Measurements from ENCODE around the gene KRTAP4-3. TPM values are rescaled to one million over a fixed set of nuclear protein-coding genes. Genes with fewer than 3 reads are reported as not detected.

KRTAP4-3 gene
- total RNA-seq, 1 experiment from 2014 or later, result not detected

GRCh38 chr17:41145261-41145660, 22.8 kb downstream of the KRTAP4-3 start:
- TF ChIP-seq, protein P1, sequence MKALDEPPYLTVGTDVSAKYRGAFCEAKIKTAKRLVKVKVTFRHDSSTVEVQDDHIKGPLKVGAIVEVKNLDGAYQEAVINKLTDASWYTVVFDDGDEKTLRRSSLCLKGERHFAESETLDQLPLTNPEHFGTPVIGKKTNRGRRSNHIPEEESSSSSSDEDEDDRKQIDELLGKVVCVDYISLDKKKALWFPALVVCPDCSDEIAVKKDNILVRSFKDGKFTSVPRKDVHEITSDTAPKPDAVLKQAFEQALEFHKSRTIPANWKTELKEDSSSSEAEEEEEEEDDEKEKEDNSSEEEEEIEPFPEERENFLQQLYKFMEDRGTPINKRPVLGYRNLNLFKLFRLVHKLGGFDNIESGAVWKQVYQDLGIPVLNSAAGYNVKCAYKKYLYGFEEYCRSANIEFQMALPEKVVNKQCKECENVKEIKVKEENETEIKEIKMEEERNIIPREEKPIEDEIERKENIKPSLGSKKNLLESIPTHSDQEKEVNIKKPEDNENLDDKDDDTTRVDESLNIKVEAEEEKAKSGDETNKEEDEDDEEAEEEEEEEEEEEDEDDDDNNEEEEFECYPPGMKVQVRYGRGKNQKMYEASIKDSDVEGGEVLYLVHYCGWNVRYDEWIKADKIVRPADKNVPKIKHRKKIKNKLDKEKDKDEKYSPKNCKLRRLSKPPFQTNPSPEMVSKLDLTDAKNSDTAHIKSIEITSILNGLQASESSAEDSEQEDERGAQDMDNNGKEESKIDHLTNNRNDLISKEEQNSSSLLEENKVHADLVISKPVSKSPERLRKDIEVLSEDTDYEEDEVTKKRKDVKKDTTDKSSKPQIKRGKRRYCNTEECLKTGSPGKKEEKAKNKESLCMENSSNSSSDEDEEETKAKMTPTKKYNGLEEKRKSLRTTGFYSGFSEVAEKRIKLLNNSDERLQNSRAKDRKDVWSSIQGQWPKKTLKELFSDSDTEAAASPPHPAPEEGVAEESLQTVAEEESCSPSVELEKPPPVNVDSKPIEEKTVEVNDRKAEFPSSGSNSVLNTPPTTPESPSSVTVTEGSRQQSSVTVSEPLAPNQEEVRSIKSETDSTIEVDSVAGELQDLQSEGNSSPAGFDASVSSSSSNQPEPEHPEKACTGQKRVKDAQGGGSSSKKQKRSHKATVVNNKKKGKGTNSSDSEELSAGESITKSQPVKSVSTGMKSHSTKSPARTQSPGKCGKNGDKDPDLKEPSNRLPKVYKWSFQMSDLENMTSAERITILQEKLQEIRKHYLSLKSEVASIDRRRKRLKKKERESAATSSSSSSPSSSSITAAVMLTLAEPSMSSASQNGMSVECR (CRISPR knock-in tag; IDR thresholded peaks at IDR 0.05; ENCODE audit: borderline replicate concordance), result no peak
- TF ChIP-seq, protein P2, sequence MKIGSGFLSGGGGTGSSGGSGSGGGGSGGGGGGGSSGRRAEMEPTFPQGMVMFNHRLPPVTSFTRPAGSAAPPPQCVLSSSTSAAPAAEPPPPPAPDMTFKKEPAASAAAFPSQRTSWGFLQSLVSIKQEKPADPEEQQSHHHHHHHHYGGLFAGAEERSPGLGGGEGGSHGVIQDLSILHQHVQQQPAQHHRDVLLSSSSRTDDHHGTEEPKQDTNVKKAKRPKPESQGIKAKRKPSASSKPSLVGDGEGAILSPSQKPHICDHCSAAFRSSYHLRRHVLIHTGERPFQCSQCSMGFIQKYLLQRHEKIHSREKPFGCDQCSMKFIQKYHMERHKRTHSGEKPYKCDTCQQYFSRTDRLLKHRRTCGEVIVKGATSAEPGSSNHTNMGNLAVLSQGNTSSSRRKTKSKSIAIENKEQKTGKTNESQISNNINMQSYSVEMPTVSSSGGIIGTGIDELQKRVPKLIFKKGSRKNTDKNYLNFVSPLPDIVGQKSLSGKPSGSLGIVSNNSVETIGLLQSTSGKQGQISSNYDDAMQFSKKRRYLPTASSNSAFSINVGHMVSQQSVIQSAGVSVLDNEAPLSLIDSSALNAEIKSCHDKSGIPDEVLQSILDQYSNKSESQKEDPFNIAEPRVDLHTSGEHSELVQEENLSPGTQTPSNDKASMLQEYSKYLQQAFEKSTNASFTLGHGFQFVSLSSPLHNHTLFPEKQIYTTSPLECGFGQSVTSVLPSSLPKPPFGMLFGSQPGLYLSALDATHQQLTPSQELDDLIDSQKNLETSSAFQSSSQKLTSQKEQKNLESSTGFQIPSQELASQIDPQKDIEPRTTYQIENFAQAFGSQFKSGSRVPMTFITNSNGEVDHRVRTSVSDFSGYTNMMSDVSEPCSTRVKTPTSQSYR (CRISPR knock-in tag; IDR thresholded peaks at IDR 0.05), result no peak
- TF ChIP-seq MXD4 (CRISPR knock-in tag; IDR thresholded peaks at IDR 0.05; ENCODE audit: borderline replicate concordance), result no peak
- TF ChIP-seq ZNF396 (CRISPR knock-in tag; IDR thresholded peaks at IDR 0.05; ENCODE audit: borderline replicate concordance), result no peak
- TF ChIP-seq, protein P3, sequence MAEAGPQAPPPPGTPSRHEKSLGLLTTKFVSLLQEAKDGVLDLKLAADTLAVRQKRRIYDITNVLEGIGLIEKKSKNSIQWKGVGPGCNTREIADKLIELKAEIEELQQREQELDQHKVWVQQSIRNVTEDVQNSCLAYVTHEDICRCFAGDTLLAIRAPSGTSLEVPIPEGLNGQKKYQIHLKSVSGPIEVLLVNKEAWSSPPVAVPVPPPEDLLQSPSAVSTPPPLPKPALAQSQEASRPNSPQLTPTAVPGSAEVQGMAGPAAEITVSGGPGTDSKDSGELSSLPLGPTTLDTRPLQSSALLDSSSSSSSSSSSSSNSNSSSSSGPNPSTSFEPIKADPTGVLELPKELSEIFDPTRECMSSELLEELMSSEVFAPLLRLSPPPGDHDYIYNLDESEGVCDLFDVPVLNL (CRISPR knock-in tag; IDR thresholded peaks at IDR 0.05; ENCODE audit: borderline replicate concordance, low read depth), result no peak
- no peak for TF ChIP-seq ZNF532 (CRISPR knock-in tag; IDR thresholded peaks at IDR 0.05; ENCODE audit: borderline replicate concordance)
- no peak for TF ChIP-seq ZNF423 (CRISPR knock-in tag; IDR thresholded peaks at IDR 0.05)
- TF ChIP-seq KAT7 (CRISPR knock-in tag; IDR thresholded peaks at IDR 0.05; ENCODE audit: borderline replicate concordance), result no peak
- Mint-ChIP-seq H3K4me1 (peaks cover 8% of the 10 kb centered on the region; the same call in 1 of the 2 replicates), H3K36me3 (peaks cover 27% of the 10 kb centered on the region), H3K27me3 (ENCODE audit: low read depth) (peaks cover 3% of the 10 kb centered on the region; the same call in 1 of the 2 replicates), H3K27ac (no peak overlapping the region), H3K9me3 (peaks cover 44% of the 10 kb centered on the region), H3K4me3 (no peak overlapping the region)
- CTCF ChIA-PET, result no interaction called here
- ATAC-seq (no peak), DNase-seq (ENCODE audit: low spot score) (no peak)
- POLR2A ChIA-PET, result no interaction called here

DNA sequence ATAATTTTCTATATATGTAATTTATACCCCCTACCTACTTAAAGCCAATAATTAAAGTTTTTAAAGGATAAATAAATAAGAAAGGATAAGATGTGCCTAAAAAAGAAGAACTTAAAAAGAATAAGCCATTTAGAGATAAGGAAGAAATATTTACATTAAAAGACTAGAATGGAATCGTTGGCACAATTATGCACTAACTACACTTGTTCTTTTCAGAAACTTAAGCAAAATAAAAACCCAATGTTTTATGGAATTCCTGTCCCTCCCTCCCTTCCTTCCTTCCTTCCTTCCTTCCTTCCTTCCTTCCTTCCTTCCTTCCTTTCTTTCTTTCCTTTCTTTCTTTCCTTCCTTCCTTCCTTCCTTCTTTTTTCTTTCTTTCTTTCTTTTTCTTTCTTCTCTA, 23.2 kb downstream of the KRTAP4-3 start:
- H3K4me3 Mint-ChIP-seq, result no peak overlapping the region
- ChIA-PET POLR2A (no interaction called here), CTCF (no interaction called here)
- no peak overlapping the region for H3K27ac Mint-ChIP-seq
- ATAC-seq (no peak), DNase-seq (ENCODE audit: low spot score) (no peak)
- H3K36me3 Mint-ChIP-seq, result peaks cover 27% of the 10 kb centered on the region
- H3K27me3 Mint-ChIP-seq (ENCODE audit: low read depth), result peaks cover 3% of the 10 kb centered on the region; the same call in 1 of the 2 replicates
- H3K9me3 Mint-ChIP-seq, result peaks cover 44% of the 10 kb centered on the region
- H3K4me1 Mint-ChIP-seq, result peaks cover 8% of the 10 kb centered on the region; the same call in 1 of the 2 replicates
- TF ChIP-seq, protein P4, sequence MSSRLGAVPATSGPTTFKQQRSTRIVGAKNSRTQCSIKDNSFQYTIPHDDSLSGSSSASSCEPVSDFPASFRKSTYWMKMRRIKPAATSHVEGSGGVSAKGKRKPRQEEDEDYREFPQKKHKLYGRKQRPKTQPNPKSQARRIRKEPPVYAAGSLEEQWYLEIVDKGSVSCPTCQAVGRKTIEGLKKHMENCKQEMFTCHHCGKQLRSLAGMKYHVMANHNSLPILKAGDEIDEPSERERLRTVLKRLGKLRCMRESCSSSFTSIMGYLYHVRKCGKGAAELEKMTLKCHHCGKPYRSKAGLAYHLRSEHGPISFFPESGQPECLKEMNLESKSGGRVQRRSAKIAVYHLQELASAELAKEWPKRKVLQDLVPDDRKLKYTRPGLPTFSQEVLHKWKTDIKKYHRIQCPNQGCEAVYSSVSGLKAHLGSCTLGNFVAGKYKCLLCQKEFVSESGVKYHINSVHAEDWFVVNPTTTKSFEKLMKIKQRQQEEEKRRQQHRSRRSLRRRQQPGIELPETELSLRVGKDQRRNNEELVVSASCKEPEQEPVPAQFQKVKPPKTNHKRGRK (CRISPR knock-in tag; IDR thresholded peaks at IDR 0.05; ENCODE audit: borderline replicate concordance), result no peak
- TF ChIP-seq RORB (CRISPR knock-in tag; IDR thresholded peaks at IDR 0.05) (no peak), ZNF219 (CRISPR knock-in tag; IDR thresholded peaks at IDR 0.05; ENCODE audit: borderline replicate concordance) (no peak), E2F5 (CRISPR knock-in tag; IDR thresholded peaks at IDR 0.05) (no peak), NFYB (CRISPR knock-in tag; conservative IDR thresholded peaks at IDR 0.05; ENCODE audit: low read depth) (no peak), TEAD1 (CRISPR knock-in tag; IDR thresholded peaks at IDR 0.05) (no peak)
- TF ChIP-seq, protein P5, sequence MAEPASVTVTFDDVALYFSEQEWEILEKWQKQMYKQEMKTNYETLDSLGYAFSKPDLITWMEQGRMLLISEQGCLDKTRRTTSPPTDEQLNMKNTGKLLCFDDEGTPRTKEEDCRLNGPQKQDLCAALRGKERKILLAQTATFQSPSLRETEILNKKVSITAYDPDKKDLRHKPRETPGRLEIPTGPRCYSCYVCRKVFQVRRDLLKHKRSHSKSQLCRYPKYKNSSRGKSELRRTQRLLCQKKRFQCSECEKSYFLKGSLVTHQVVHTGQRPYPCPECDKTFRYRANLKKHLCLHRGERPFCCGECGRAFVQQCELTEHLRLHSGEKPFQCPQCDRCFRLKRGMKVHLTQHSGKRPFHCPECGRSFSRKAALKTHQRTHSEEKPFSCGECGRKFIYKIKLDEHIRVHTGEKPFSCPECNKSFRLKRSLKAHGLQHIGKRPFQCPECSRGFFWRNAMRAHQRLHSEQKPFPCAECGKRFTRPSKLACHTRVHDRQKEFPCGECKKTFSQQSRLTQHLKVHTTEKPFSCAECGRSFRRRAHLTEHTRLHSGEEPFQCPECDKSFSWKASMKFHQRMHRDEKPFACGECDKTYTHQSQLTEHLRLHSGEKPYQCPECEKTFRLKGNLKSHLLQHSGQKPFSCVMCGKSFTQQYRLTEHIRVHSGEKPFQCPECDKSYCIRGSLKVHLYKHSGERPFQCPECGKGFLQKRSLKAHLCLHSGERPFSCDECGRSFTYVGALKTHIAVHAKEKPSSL (CRISPR knock-in tag; conservative IDR thresholded peaks at IDR 0.05), result no peak

Data from WTC11 (cell line).